Body of pancreas (tissue), 4 donors: ENCODE data around the gene MBD3.

Source experiments
- CTCF ChIP-seq, 7 experiments: fragments of 450-650 bp in 4 of 7; fragments of 200-600 bp in 3 of 7; sonication (generic) in 3 of 7; IDR thresholded peaks; one replicate each; pipeline ENCODE4 v1.5.1; 2016 to 2019; ENCODE audit warnings: antibody characterized with exemption in 7 of 7
- POLR2A ChIP-seq, 3 donors: fragments of 450-650 bp; IDR thresholded peaks; one replicate each; pipeline ENCODE4 v1.6.1; 2016; ENCODE audit warnings: antibody characterized with exemption in 3 of 3, mild to moderate bottlenecking in 2 of 3

- no peak for TF ChIP-seq CTCF (IDR thresholded peaks at IDR 0.05)
- no peak for TF ChIP-seq POLR2A (IDR thresholded peaks at IDR 0.05)
Observed at GRCh38 chr19:1622541-1622940, 29.9 kb upstream of the MBD3 start.
